NCI-H524 treated with DMSO at 0.1 percent for 48 hours (cell line): ENCODE measurements around the gene FGF1.

Experiments used
- DNase-seq: peaks from one replicate; lab custom pipeline; 2025; lab: John Stamatoyannopoulos, UW

The FGF1 gene

GRCh38 chr5:142696379-142696778, 10.5 kb upstream of the FGF1 start:
- DNase-seq = no peak

- DNase-seq = no peak
These were observed 8.4 kb upstream of the FGF1 start for GRCh38 chr5:142694092-142694856.

GRCh38 chr5:142692321-142692894, 6.5 kb upstream of the FGF1 start:
- no peak for DNase-seq

GRCh38 chr5:142690667-142691066, 4.8 kb upstream of the FGF1 start:
- no peak for DNase-seq

GRCh38 chr5:142689081-142689480, 3.2 kb upstream of the FGF1 start:
- no peak for DNase-seq

GRCh38 chr5:142688281-142688989, 2.5 kb upstream of the FGF1 start:
- DNase-seq = no peak

- DNase-seq = no peak
These were observed 1.1 kb upstream of the FGF1 start for GRCh38 chr5:142686968-142687367.

- no peak for DNase-seq
These were observed 382 bp upstream of the FGF1 start for GRCh38 chr5:142686210-142686734.

GRCh38 chr5:142684508-142685041, 1.3 kb downstream of the FGF1 start:
- DNase-seq = no peak

GRCh38 chr5:142683881-142684505, 1.9 kb downstream of the FGF1 start:
- no peak for DNase-seq

- DNase-seq = no peak
These were observed 2.8 kb downstream of the FGF1 start for GRCh38 chr5:142683116-142683515.

GRCh38 chr5:142680605-142681259, 5.2 kb downstream of the FGF1 start:
- no peak for DNase-seq

GRCh38 chr5:142679744-142680143, 6.1 kb downstream of the FGF1 start:
- no peak for DNase-seq

- DNase-seq = no peak
These were observed 7.4 kb downstream of the FGF1 start for GRCh38 chr5:142678529-142678928.

GRCh38 chr5:142677198-142677597, 8.7 kb downstream of the FGF1 start:
- no peak for DNase-seq

- no peak for DNase-seq
These were observed 9.6 kb downstream of the FGF1 start for GRCh38 chr5:142676318-142676717.

- no peak for DNase-seq
These were observed 11.1 kb downstream of the FGF1 start for GRCh38 chr5:142674531-142675469.

- DNase-seq = no peak
These were observed 14.1 kb downstream of the FGF1 start for GRCh38 chr5:142671801-142672200.

- DNase-seq = no peak
These were observed 14.6 kb downstream of the FGF1 start for GRCh38 chr5:142671266-142671665.

- DNase-seq = no peak
These were observed 15.1 kb downstream of the FGF1 start for GRCh38 chr5:142670804-142671203.

GRCh38 chr5:142669477-142669876, 16.4 kb downstream of the FGF1 start:
- no peak for DNase-seq
